Measurements from ENCODE around the gene NRGN. TPM values are rescaled to one million over a fixed set of nuclear protein-coding genes. Genes with fewer than 3 reads are reported as not detected.

The NRGN gene
- polyA plus RNA-seq, 1 donor (not counting 4 experiments of a cell fraction or from before 2014, with no cell fraction given), result 0.97 TPM

GRCh38 chr11:124776865-124777645 lies 37.3 kb downstream of the NRGN start:
- H3K4me1 ChIP-seq (ENCODE audit: control insufficient read depth, extremely low read depth, insufficient read depth, low read length), result no peaks in the 10 kb centered on the region
- H3K4me3 ChIP-seq (ENCODE audit: control insufficient read depth in 2 of 3, extremely low read depth in 1 of 3, insufficient read depth in 2 of 3, low read depth in 1 of 3, low read length in 3 of 3), result no peak overlapping the region
- no peaks in the 10 kb centered on the region for H3K9me3 ChIP-seq (ENCODE audit: control insufficient read depth, low read depth, low read length)
- no peaks in the 10 kb centered on the region for H4K20me1 ChIP-seq (ENCODE audit: control insufficient read depth, extremely low read depth, insufficient read depth, low read length)
- H3K9me1 ChIP-seq (ENCODE audit: control insufficient read depth, extremely low read depth, insufficient read depth, low read length), result no peaks in the 10 kb centered on the region
- dilution Hi-C loops (cut with MboI; ENCODE audit: extremely low pct_ligation_motif_present, low sequenced_read_pairs), result no loop called here
- no peaks in the 10 kb centered on the region for H3K27me3 ChIP-seq (ENCODE audit: control insufficient read depth, extremely low read depth, insufficient read depth, low read length)
- no peak overlapping the region for H2AFZ ChIP-seq (ENCODE audit: control insufficient read depth, low read length)
- peaks cover 2% of the 10 kb centered on the region for H3K79me2 ChIP-seq (ENCODE audit: control insufficient read depth, insufficient read depth, low read length)
- peaks cover 1 to 2% of the 10 kb centered on the region in 2 experiments for H3K36me3 ChIP-seq (ENCODE audit: control insufficient read depth in 2 of 2, extremely low read depth in 1 of 2, insufficient read depth in 2 of 2, low read length in 2 of 2)
- H3K4me2 ChIP-seq (ENCODE audit: control insufficient read depth, extremely low read depth, insufficient read depth, low read depth, low read length), result no peak overlapping the region
- no peak for TF ChIP-seq EZH2 (IDR thresholded peaks at IDR 0.05; ENCODE audit: low read length)
- TF ChIP-seq CTCF (optimal IDR thresholded peaks at IDR 0.05 in 1 of 3, IDR thresholded peaks at IDR 0.05 in 1 of 3, conservative IDR thresholded peaks at IDR 0.05 in 1 of 3; ENCODE audit: extremely low read depth in 1 of 3, insufficient read depth in 2 of 3, low read length in 3 of 3), result no peak
- no peak overlapping the region for H3K9ac ChIP-seq (ENCODE audit: control insufficient read depth, extremely low read depth, insufficient read depth, low read length)
- H3K27ac ChIP-seq (ENCODE audit: control insufficient read depth, insufficient read depth, low read length), result no peak overlapping the region
- DNase-seq (ENCODE audit: low read depth, low spot score) (no peak), FAIRE-seq (no peak)

- H2AFZ ChIP-seq (ENCODE audit: control insufficient read depth, low read length), result no peak overlapping the region
- no peak overlapping the region for H3K4me3 ChIP-seq (ENCODE audit: control insufficient read depth in 2 of 3, extremely low read depth in 1 of 3, insufficient read depth in 2 of 3, low read depth in 1 of 3, low read length in 3 of 3)
- H3K4me2 ChIP-seq (ENCODE audit: control insufficient read depth, extremely low read depth, insufficient read depth, low read depth, low read length), result no peak overlapping the region
- TF ChIP-seq CTCF (optimal IDR thresholded peaks at IDR 0.05 in 1 of 3, IDR thresholded peaks at IDR 0.05 in 1 of 3, conservative IDR thresholded peaks at IDR 0.05 in 1 of 3; ENCODE audit: extremely low read depth in 1 of 3, insufficient read depth in 2 of 3, low read length in 3 of 3) (peak in 1 of 3 experiments; percentile 21), EZH2 (IDR thresholded peaks at IDR 0.05; ENCODE audit: low read length) (no peak)
- no peaks in the 10 kb centered on the region for H3K4me1 ChIP-seq (ENCODE audit: control insufficient read depth, extremely low read depth, insufficient read depth, low read length)
- H3K79me2 ChIP-seq (ENCODE audit: control insufficient read depth, insufficient read depth, low read length), result peaks cover 2% of the 10 kb centered on the region
- no peak overlapping the region for H3K27ac ChIP-seq (ENCODE audit: control insufficient read depth, insufficient read depth, low read length)
- H3K27me3 ChIP-seq (ENCODE audit: control insufficient read depth, extremely low read depth, insufficient read depth, low read length), result no peaks in the 10 kb centered on the region
- dilution Hi-C loops (cut with MboI; ENCODE audit: extremely low pct_ligation_motif_present, low sequenced_read_pairs), result no loop called here
- DNase-seq (ENCODE audit: low read depth, low spot score), result no peak
- no peaks in the 10 kb centered on the region for H3K9me3 ChIP-seq (ENCODE audit: control insufficient read depth, low read depth, low read length)
- peaks cover 0 to 1% of the 10 kb centered on the region in 2 experiments for H3K36me3 ChIP-seq (ENCODE audit: control insufficient read depth in 2 of 2, extremely low read depth in 1 of 2, insufficient read depth in 2 of 2, low read length in 2 of 2)
- no peaks in the 10 kb centered on the region for H4K20me1 ChIP-seq (ENCODE audit: control insufficient read depth, extremely low read depth, insufficient read depth, low read length)
- no peak overlapping the region for H3K9ac ChIP-seq (ENCODE audit: control insufficient read depth, extremely low read depth, insufficient read depth, low read length)
- FAIRE-seq, result no peak
- no peaks in the 10 kb centered on the region for H3K9me1 ChIP-seq (ENCODE audit: control insufficient read depth, extremely low read depth, insufficient read depth, low read length)
These were observed 38.5 kb downstream of the NRGN start for GRCh38 chr11:124778281-124778680.

All from keratinocyte (primary cell).